HepG2 (cell line): ENCODE results near the gene PPP1CC. TPM values are rescaled to one million over a fixed set of nuclear protein-coding genes. Genes with fewer than 3 reads are reported as not detected.

ENCODE experiments used
- ATAC-seq: fragments of 200-7000 bp; cut with Tn5 transposase; 3 replicates; pipeline ENCODE4 v1.9.1; 2020; ENCODE audit warnings: mild to moderate bottlenecking, moderate library complexity
- BruUV-seq: library from RNA; stranded (reverse); fragments of 400-500 nt; replicated peaks from 2 replicates; lab custom pipeline; 2021; lab: Mats Ljungman, UMichigan
- CTCF ChIA-PET: fragments of 300-600 bp; formaldehyde crosslinking; extraction: SDS; loops from one replicate; lab custom pipeline; 2021; ENCODE audit warnings: low total read pairs, inconsistent platforms, low intra/inter-chr PET ratio; lab: Yijun Ruan, JAX
- POLR2A ChIA-PET: fragments of 350-600 bp; sonication (Branson Sonifier 250); formaldehyde crosslinking; loops from one replicate; lab custom pipeline; 2020; ENCODE audit warnings: antibody characterized with exemption, inconsistent platforms; lab: Yijun Ruan, JAX
- DNase-seq: peaks from one replicate; pipeline ENCODE4 v3.0.0-alpha.2; 2015; ENCODE audit warnings: low spot score
- FAIRE-seq: peaks from 3 replicates; lab custom pipeline; 2011; peaks lifted over from hg19 to GRCh38; lab: Jason Lieb, UNC
- H2AFZ ChIP-seq: one replicate; pipeline ENCODE4 v1.6.1; 2011; ENCODE audit warnings: low read length, inconsistent platforms
- H3K27ac ChIP-seq: fragments of 300-600 bp; 3 replicates; pipeline ENCODE4 v1.8.0; 2011; ENCODE audit warnings: mixed run types, mild to moderate bottlenecking, mixed read lengths, low read length, inconsistent platforms; ENCODE audit not compliant: insufficient read depth; ENCODE audit errors: extremely low read length
- H3K27me3 ChIP-seq, 2 experiments: fragments of 200-600 bp in 1 of 2; 2 replicates in 1 of 2; 3 replicates in 1 of 2; pipeline versions ENCODE4 v1.6.0 to v1.8.0; 2011; ENCODE audit warnings: low read length in 2 of 2, mild to moderate bottlenecking in 2 of 2, moderate library complexity in 2 of 2, inconsistent platforms in 1 of 2; ENCODE audit not compliant: insufficient read depth in 2 of 2, control insufficient read depth in 1 of 2
- H3K36me3 ChIP-seq, 2 experiments: fragments of 200-600 bp in 1 of 2; replicated peaks in 1 of 2; 2 replicates in 1 of 2; 3 replicates in 1 of 2; pipeline versions ENCODE4 v1.5.1 to v1.8.0; 2011; ENCODE audit warnings: low read length in 2 of 2, inconsistent platforms in 1 of 2; ENCODE audit not compliant: insufficient read depth in 2 of 2, control insufficient read depth in 1 of 2
- H3K4me1 ChIP-seq: 2 replicates; pipeline ENCODE4 v1.5.1; 2012; ENCODE audit warnings: low read length, inconsistent platforms; ENCODE audit not compliant: insufficient read depth
- H3K4me2 ChIP-seq: 2 replicates; pipeline ENCODE4 v1.6.0; 2011; ENCODE audit warnings: low read depth, low read length, inconsistent platforms
- H3K4me3 ChIP-seq, 3 experiments: fragments of 200-600 bp in 1 of 3; sonication (generic), shearing (Covaris generic) in 1 of 3; replicated peaks in 1 of 3; 2 replicates each; pipeline ENCODE4 v1.5.1; 2011 to 2016; ENCODE audit warnings: low read length in 3 of 3, inconsistent platforms in 2 of 3, low read depth in 2 of 3, mild to moderate bottlenecking in 2 of 3, control low read depth in 1 of 3, mixed read lengths in 1 of 3; ENCODE audit not compliant: insufficient read depth in 1 of 3
- H3K79me2 ChIP-seq: one replicate; pipeline ENCODE4 v1.6.1; 2011; ENCODE audit warnings: low read length, inconsistent platforms; ENCODE audit not compliant: insufficient read depth
- H3K9ac ChIP-seq: 2 replicates; pipeline ENCODE4 v1.6.0; 2011; ENCODE audit warnings: mild to moderate bottlenecking, low read depth, low read length, inconsistent platforms; ENCODE audit not compliant: insufficient read depth
- H3K9me3 ChIP-seq: 2 replicates; pipeline ENCODE4 v1.5.1; 2012; ENCODE audit warnings: mild to moderate bottlenecking, low read length
- H4K20me1 ChIP-seq: 2 replicates; pipeline ENCODE4 v1.6.0; 2011; ENCODE audit warnings: inconsistent platforms, mild to moderate bottlenecking, low read length, moderate library complexity; ENCODE audit not compliant: insufficient read depth
- AHR ChIP-seq: IDR thresholded peaks from 2 replicates; pipeline ENCODE4 v1.6.1; 2018; ENCODE audit warnings: missing genetic modification reagents, missing compliant biosample characterization
- NR2F6 ChIP-seq, 2 experiments: IDR thresholded peaks; 2 replicates each; pipeline ENCODE4 v1.6.1; 2016; ENCODE audit warnings: antibody characterized with exemption in 1 of 2, mild to moderate bottlenecking in 1 of 2
- POLR2A ChIP-seq, 2 experiments: IDR thresholded peaks; 2 replicates each; pipeline ENCODE4 v1.6.1; 2011; ENCODE audit warnings: low read depth in 2 of 2, low read length in 2 of 2, mild to moderate bottlenecking in 1 of 2, moderate library complexity in 1 of 2; ENCODE audit not compliant: insufficient read depth in 1 of 2
- POLR2AphosphoS2 ChIP-seq: IDR thresholded peaks from 2 replicates; pipeline ENCODE4 v1.6.1; 2011; ENCODE audit warnings: low read depth, low read length, improper control_type of control experiment
- PTBP1 ChIP-seq: fragments of 200-400 bp; formaldehyde crosslinking; IDR thresholded peaks from 2 replicates; pipeline ENCODE4 v1.6.1; 2018; ENCODE audit warnings: low read length, low read depth; ENCODE audit not compliant: poor library complexity, severe bottlenecking
- RBM22 ChIP-seq: fragments of 200-400 bp; formaldehyde crosslinking; optimal IDR thresholded peaks from 2 replicates; pipeline ENCODE3; 2017; ENCODE audit warnings: mild to moderate bottlenecking, low read length, moderate library complexity
- ZBTB49 ChIP-seq: sonication (generic); formaldehyde crosslinking; IDR thresholded peaks from 2 replicates; pipeline ENCODE4 v1.4.0; 2020; ENCODE audit warnings: missing genetic modification reagents, borderline replicate concordance
- ZFP90 ChIP-seq: sonication (generic); formaldehyde crosslinking; IDR thresholded peaks from 2 replicates; pipeline ENCODE4 v1.8.0; 2022; ENCODE audit warnings: missing genetic modification reagents, mild to moderate bottlenecking, inconsistent platforms, borderline replicate concordance
- WGBS: methylation state at CpG from one replicate; pipeline ENCODE4 v1.1.6; 2017; ENCODE audit warnings: low lambda C conversion rate; 5-methylcytosine and 5-hydroxymethylcytosine counted together
- in situ Hi-C: cut with HindIII; loops from 2 replicates; pipeline ENCODE4 v1.10.0; 2017; ENCODE audit warnings: low pct_unique_long_range_greater_than_20kb; ENCODE audit not compliant: extremely low pct_ligation_motif_present
- intact Hi-C: fragments of 100-400 bp; cut with micrococcal nuclease; formaldehyde crosslinking; loops from one replicate; pipeline ENCODE4 v1.10.0; 2022; ENCODE audit not compliant: unreplicated experiment
- polyA plus RNA-seq, 8 experiments: library from polyadenylated mRNA; depleted of rRNA in 3 of 8; stranded (reverse) in 7 of 8; unstranded in 1 of 8; fragments of >200 nt; fragmentation: Illumina TruSeq in 4 of 8; extraction: Trizol in 4 of 8; gene quantifications; 2 replicates each; pipeline versions ENCODE4 v1.2.1 to v1.2.3, GENCODE V29; 2011 to 2016; ENCODE audit warnings: low read depth in 4 of 8, missing spikeins in 1 of 8, mixed read lengths in 1 of 8; ENCODE audit not compliant: insufficient read depth in 1 of 8
- total RNA-seq, 5 experiments: library from RNA; depleted of rRNA; stranded (reverse); fragments of >200 nt; fragmentation: Illumina TruSeq; extraction: Trizol; gene quantifications; 2 replicates each; pipeline ENCODE4 v1.2.3, GENCODE V29; 2016; ENCODE audit warnings: low read depth in 1 of 5
- TF ChIP-seq, protein P1 (sequence below): IDR thresholded peaks from 2 replicates; pipeline ENCODE4 v1.6.1; 2016; ENCODE audit warnings: control low read depth

The PPP1CC gene
- total and polyA plus RNA-seq, 2 of the 13 experiments (the other 11 are each of a cell fraction or from before 2014, with no cell fraction given), result 178 to 187 TPM

GRCh38 chr12:110718222-110718908 is 24.3 kb downstream of the PPP1CC start:
- Histone ChIP-seq H3K79me2 (no peaks in the 10 kb centered on the region), H3K27me3 (no peaks in the 10 kb centered on the region), H3K9ac (no peak overlapping the region), H3K36me3 (peaks cover 2 to 57% of the 10 kb centered on the region in 2 experiments), H3K9me3 (no peaks in the 10 kb centered on the region), H3K4me2 (no peak overlapping the region), H2AFZ (no peak overlapping the region), H3K4me1 (0 out of 2 replicates have a peak, but pooled peaks cover 9% of the 10 kb centered on the region), H3K4me3 (no peak overlapping the region), H4K20me1 (peaks cover 10% of the 10 kb centered on the region; the same call in 1 of the 2 replicates), H3K27ac (no peak overlapping the region)
- no peak for DNase-seq
- BruUV-seq, result no TSS peak
- intact Hi-C loops (no loop called here), in situ Hi-C loops (no loop called here)
- CTCF ChIA-PET, result no interaction called here
- ATAC-seq, result no peak
- no peak for FAIRE-seq
- WGBS, result 96% methylated on average over 7 of the region's 7 CpGs
- POLR2A ChIA-PET, result no interaction called here
- TF ChIP-seq AHR (CRISPR knock-in tag) (no peak), ZBTB49 (CRISPR knock-in tag) (no peak), NR2F6 (IDR thresholded peaks at IDR 0.05) (no peak), NR2F6 (CRISPR knock-in tag; IDR thresholded peaks at IDR 0.05) (no peak), ZFP90 (CRISPR knock-in tag) (no peak), PTBP1 (no peak), POLR2AphosphoS2 (peak; percentile 27), POLR2A (IDR thresholded peaks at IDR 0.05; ENCODE audit: insufficient read depth in 1 of 2, low read depth in 2 of 2, low read length in 2 of 2) (0 out of 4 replicates have a peak, but pooled peaks of 1 of the 2 experiments have one; percentile 25), RBM22 (peak; percentile 57)
- TF ChIP-seq, protein P1, sequence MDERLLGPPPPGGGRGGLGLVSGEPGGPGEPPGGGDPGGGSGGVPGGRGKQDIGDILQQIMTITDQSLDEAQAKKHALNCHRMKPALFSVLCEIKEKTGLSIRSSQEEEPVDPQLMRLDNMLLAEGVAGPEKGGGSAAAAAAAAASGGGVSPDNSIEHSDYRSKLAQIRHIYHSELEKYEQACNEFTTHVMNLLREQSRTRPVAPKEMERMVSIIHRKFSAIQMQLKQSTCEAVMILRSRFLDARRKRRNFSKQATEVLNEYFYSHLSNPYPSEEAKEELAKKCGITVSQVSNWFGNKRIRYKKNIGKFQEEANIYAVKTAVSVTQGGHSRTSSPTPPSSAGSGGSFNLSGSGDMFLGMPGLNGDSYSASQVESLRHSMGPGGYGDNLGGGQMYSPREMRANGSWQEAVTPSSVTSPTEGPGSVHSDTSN (CRISPR knock-in tag), result no peak
